ENCODE results near the gene SAMM50.

SAMM50 gene

DNA sequence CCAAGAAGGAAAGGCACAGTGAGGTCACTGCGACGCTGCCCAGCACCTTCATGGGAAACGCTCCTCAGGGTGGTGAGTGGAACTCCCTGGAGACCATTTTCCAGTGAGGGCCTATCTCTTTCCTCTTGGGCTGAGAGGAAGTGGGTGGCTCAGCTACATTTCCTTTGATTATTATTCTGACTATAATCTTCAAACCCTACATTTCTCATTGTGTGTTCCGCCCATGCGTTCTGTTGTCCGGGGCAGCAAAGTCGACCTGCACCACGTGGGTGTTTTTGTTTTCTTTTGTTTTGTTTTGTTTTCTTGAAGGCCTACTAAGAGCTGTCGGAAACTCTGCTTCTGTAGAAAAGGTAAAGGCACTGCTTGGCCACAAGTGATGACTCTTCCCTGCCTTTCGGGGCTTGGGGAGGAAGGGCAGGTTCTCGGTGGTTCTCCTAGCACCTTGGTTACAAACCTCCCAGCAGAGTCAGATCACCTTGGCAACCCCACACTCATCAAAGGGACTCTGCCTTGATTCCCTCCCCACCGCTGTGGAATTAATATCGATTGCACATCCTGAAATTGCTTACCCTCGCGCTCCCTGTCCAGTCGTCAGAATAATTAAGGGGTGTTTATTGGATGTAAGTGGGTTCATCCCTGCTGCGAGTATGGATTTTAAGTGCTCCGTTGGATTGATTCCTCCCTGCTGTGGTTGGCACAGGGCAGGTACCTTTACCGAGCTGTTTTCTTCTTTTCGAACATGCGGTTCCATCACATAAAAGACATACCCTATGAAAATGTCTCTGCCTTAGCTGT is 76.1 kb downstream of the SAMM50 start:
- H3K9ac ChIP-seq (ENCODE audit: low read depth, low read length, poor library complexity): no peak overlapping the region
- DNase-seq (ENCODE audit: low spot score): no peak
- no peak overlapping the region for H3K27ac ChIP-seq (replicated peaks; ENCODE audit: low read length)
- H3K4me3 ChIP-seq (ENCODE audit: low read length in 2 of 2): no peak overlapping the region
- H2AFZ ChIP-seq (ENCODE audit: low read length): no peak overlapping the region
- H3K9me3 ChIP-seq (replicated peaks in 1 of 2; ENCODE audit: control insufficient read depth in 2 of 2, insufficient read depth in 1 of 2, low read depth in 1 of 2, low read length in 2 of 2): peaks cover 0 to 4% of the 10 kb centered on the region in 2 donors
- no peaks in the 10 kb centered on the region for H3K79me1 ChIP-seq (ENCODE audit: low read depth, low read length)
- WGBS, 2 donors (ENCODE audit: extremely low coverage in 2 of 2, insufficient read length in 2 of 2, insufficient replicate concordance in 1 of 2): no CpG with 5 or more reads among the region's 21 CpGs
- H3K4me2 ChIP-seq (ENCODE audit: insufficient read depth, low read length, poor library complexity, severe bottlenecking): no peak overlapping the region
- peak overlapping the region; percentile 35 for H3K18ac ChIP-seq (ENCODE audit: low read length)
- H2BK15ac ChIP-seq (ENCODE audit: low read length): peak overlapping the region; percentile 39
- no peak overlapping the region for H3K4ac ChIP-seq (ENCODE audit: low read length)
- no peak overlapping the region for H3K14ac ChIP-seq (ENCODE audit: low read length)
- H3K4me1 ChIP-seq (ENCODE audit: control insufficient read depth in 2 of 2, insufficient read depth in 1 of 2, low read depth in 1 of 2, low read length in 2 of 2): peaks cover 0 to 3% of the 10 kb centered on the region in 2 donors
- no peak overlapping the region for H4K8ac ChIP-seq (ENCODE audit: low read depth, low read length)
- no peaks in the 10 kb centered on the region for H3K36me3 ChIP-seq (replicated peaks in 1 of 2; ENCODE audit: control insufficient read depth in 2 of 2, insufficient read depth in 2 of 2, low read length in 2 of 2)
- H2AK5ac ChIP-seq (ENCODE audit: low read depth, low read length): no peak overlapping the region
- H3K27me3 ChIP-seq (ENCODE audit: control insufficient read depth in 3 of 3, insufficient read depth in 3 of 3, low read depth in 1 of 3, low read length in 3 of 3): no peaks in the 10 kb centered on the region
- no peak overlapping the region for H2BK120ac ChIP-seq (ENCODE audit: low read depth, low read length)
- H2BK12ac ChIP-seq (ENCODE audit: low read length): no peak overlapping the region
- no peak overlapping the region for H3K23ac ChIP-seq (ENCODE audit: low read depth, low read length, poor library complexity)
- H2BK5ac ChIP-seq (ENCODE audit: low read length): no peak overlapping the region
- no peak overlapping the region for H4K91ac ChIP-seq (ENCODE audit: low read depth, low read length, poor library complexity)

DNA sequence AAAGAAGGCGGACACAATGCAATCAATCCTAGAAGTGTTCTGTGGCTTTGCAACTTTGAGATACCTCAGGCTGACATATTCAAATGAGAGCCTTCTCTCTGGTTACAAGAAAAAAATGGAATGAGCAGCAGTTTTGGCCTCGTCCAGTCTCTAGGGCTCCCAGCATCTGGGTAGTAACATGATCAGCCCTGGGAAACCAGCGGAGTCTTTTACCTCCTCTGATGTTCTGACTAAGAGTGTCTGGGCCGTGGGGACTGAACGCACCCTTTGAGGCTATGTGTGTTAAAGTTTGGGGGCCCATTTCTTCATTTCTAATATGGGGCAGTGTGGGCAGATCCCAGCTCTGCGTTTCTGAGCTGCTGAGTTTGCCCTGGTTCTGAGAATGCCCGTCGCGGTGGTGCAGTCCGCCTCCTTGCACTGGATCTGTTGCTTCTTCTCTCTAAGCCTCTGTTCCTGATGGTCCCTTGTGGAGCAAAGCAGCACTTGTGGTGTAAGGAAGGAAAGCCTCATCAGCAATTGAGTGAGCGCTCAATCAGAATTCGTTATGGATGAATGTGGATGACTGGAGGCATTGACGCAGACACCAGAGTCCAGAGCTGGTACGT is 77.0 kb downstream of the SAMM50 start:
- WGBS, 2 donors (ENCODE audit: extremely low coverage in 2 of 2, insufficient read length in 2 of 2, insufficient replicate concordance in 1 of 2): no CpG with 5 or more reads among the region's 14 CpGs
- H3K4me1 ChIP-seq (ENCODE audit: control insufficient read depth in 2 of 2, insufficient read depth in 1 of 2, low read depth in 1 of 2, low read length in 2 of 2): peaks cover 0 to 3% of the 10 kb centered on the region in 2 donors
- no peak overlapping the region for H2BK5ac ChIP-seq (ENCODE audit: low read length)
- peak overlapping the region; percentile 60 for H3K23ac ChIP-seq (ENCODE audit: low read depth, low read length, poor library complexity)
- H2BK120ac ChIP-seq (ENCODE audit: low read depth, low read length): no peak overlapping the region
- DNase-seq (ENCODE audit: low spot score): no peak
- H3K79me1 ChIP-seq (ENCODE audit: low read depth, low read length): no peaks in the 10 kb centered on the region
- H3K18ac ChIP-seq (ENCODE audit: low read length): no peak overlapping the region
- H3K27ac ChIP-seq (replicated peaks; ENCODE audit: low read length): no peak overlapping the region
- H4K8ac ChIP-seq (ENCODE audit: low read depth, low read length): no peak overlapping the region
- H2BK15ac ChIP-seq (ENCODE audit: low read length): no peak overlapping the region
- no peaks in the 10 kb centered on the region for H3K36me3 ChIP-seq (replicated peaks in 1 of 2; ENCODE audit: control insufficient read depth in 2 of 2, insufficient read depth in 2 of 2, low read length in 2 of 2)
- no peak overlapping the region for H4K91ac ChIP-seq (ENCODE audit: low read depth, low read length, poor library complexity)
- no peaks in the 10 kb centered on the region for H3K27me3 ChIP-seq (ENCODE audit: control insufficient read depth in 3 of 3, insufficient read depth in 3 of 3, low read depth in 1 of 3, low read length in 3 of 3)
- H3K4me2 ChIP-seq (ENCODE audit: insufficient read depth, low read length, poor library complexity, severe bottlenecking): no peak overlapping the region
- no peak overlapping the region for H3K9ac ChIP-seq (ENCODE audit: low read depth, low read length, poor library complexity)
- no peak overlapping the region for H2AFZ ChIP-seq (ENCODE audit: low read length)
- no peak overlapping the region for H2BK12ac ChIP-seq (ENCODE audit: low read length)
- no peak overlapping the region for H3K4ac ChIP-seq (ENCODE audit: low read length)
- H3K4me3 ChIP-seq (ENCODE audit: low read length in 2 of 2): no peak overlapping the region
- H3K9me3 ChIP-seq (replicated peaks in 1 of 2; ENCODE audit: control insufficient read depth in 2 of 2, insufficient read depth in 1 of 2, low read depth in 1 of 2, low read length in 2 of 2): peaks cover 0 to 4% of the 10 kb centered on the region in 2 donors
- H2AK5ac ChIP-seq (ENCODE audit: low read depth, low read length): no peak overlapping the region
- no peak overlapping the region for H3K14ac ChIP-seq (ENCODE audit: low read length)

DNA sequence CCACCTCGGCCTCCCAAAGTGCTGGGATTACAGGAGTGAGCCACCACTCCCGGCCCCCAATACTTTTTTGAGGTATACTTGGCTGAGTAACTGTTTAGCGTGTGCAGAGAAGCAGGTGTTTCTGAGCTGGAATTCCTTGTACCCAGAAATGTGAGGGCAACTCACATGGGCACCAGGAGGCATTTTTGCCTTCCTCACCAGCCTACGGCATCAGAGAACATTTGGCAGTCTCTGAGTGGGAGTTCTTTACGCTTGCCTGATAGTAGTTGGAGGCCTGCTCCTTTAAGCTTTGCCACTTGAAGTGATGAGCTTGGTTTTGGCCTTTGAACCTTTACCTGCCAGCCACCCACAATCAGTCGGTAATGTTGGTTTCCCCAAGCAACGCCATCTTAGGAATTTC is 78.0 kb downstream of the SAMM50 start:
- Histone ChIP-seq H2BK15ac (ENCODE audit: low read length) (no peak overlapping the region), H2BK5ac (ENCODE audit: low read length) (no peak overlapping the region), H4K91ac (ENCODE audit: low read depth, low read length, poor library complexity) (no peak overlapping the region), H3K4me3 (ENCODE audit: low read length in 2 of 2) (no peak overlapping the region), H4K8ac (ENCODE audit: low read depth, low read length) (no peak overlapping the region), H3K4ac (ENCODE audit: low read length) (no peak overlapping the region), H3K79me1 (ENCODE audit: low read depth, low read length) (no peaks in the 10 kb centered on the region), H3K27me3 (ENCODE audit: control insufficient read depth in 3 of 3, insufficient read depth in 3 of 3, low read depth in 1 of 3, low read length in 3 of 3) (no peaks in the 10 kb centered on the region), H2BK12ac (ENCODE audit: low read length) (no peak overlapping the region), H3K23ac (ENCODE audit: low read depth, low read length, poor library complexity) (no peak overlapping the region), H2AFZ (ENCODE audit: low read length) (peak overlapping the region; percentile 40), H3K9ac (ENCODE audit: low read depth, low read length, poor library complexity) (no peak overlapping the region), H3K4me1 (ENCODE audit: control insufficient read depth in 2 of 2, insufficient read depth in 1 of 2, low read depth in 1 of 2, low read length in 2 of 2) (peaks cover 0 to 3% of the 10 kb centered on the region in 2 donors), H3K36me3 (replicated peaks in 1 of 2; ENCODE audit: control insufficient read depth in 2 of 2, insufficient read depth in 2 of 2, low read length in 2 of 2) (no peaks in the 10 kb centered on the region), H3K14ac (ENCODE audit: low read length) (no peak overlapping the region), H2BK120ac (ENCODE audit: low read depth, low read length) (no peak overlapping the region), H2AK5ac (ENCODE audit: low read depth, low read length) (no peak overlapping the region), H3K18ac (ENCODE audit: low read length) (no peak overlapping the region), H3K4me2 (ENCODE audit: insufficient read depth, low read length, poor library complexity, severe bottlenecking) (no peak overlapping the region), H3K27ac (replicated peaks; ENCODE audit: low read length) (no peak overlapping the region), H3K9me3 (replicated peaks in 1 of 2; ENCODE audit: control insufficient read depth in 2 of 2, insufficient read depth in 1 of 2, low read depth in 1 of 2, low read length in 2 of 2) (peaks cover 0 to 4% of the 10 kb centered on the region in 2 donors)
- no peak for DNase-seq (ENCODE audit: low spot score)
- WGBS, 2 donors (ENCODE audit: extremely low coverage in 2 of 2, insufficient read length in 2 of 2, insufficient replicate concordance in 1 of 2): no CpG with 5 or more reads among the region's 7 CpGs

DNA sequence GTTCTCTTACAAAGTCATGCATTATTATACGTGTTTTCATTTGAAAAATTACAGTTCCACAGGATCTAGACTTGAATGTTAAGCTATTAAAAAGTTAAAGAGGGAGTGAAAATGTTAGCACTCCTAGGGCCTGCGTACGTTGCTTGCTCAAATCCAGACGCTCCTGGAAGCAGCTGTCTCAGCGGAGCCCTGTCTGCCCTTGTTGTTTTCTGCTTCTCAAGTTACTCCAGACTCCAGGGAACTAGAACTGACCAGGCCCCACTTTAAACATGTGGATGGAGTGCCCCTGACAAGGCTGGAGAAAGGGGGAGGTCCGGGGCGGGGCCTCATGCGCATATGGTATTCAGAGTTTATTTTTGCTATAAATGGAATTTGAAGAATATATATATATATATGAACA is 78.5 kb downstream of the SAMM50 start:
- no peak overlapping the region for H3K9ac ChIP-seq (ENCODE audit: low read depth, low read length, poor library complexity)
- no peak overlapping the region for H3K4me3 ChIP-seq (ENCODE audit: low read length in 2 of 2)
- no peaks in the 10 kb centered on the region for H3K27me3 ChIP-seq (ENCODE audit: control insufficient read depth in 3 of 3, insufficient read depth in 3 of 3, low read depth in 1 of 3, low read length in 3 of 3)
- no peak overlapping the region for H2AK5ac ChIP-seq (ENCODE audit: low read depth, low read length)
- H4K91ac ChIP-seq (ENCODE audit: low read depth, low read length, poor library complexity): no peak overlapping the region
- H3K14ac ChIP-seq (ENCODE audit: low read length): no peak overlapping the region
- H3K4me2 ChIP-seq (ENCODE audit: insufficient read depth, low read length, poor library complexity, severe bottlenecking): no peak overlapping the region
- H2BK120ac ChIP-seq (ENCODE audit: low read depth, low read length): no peak overlapping the region
- H3K36me3 ChIP-seq (replicated peaks in 1 of 2; ENCODE audit: control insufficient read depth in 2 of 2, insufficient read depth in 2 of 2, low read length in 2 of 2): no peaks in the 10 kb centered on the region
- H3K23ac ChIP-seq (ENCODE audit: low read depth, low read length, poor library complexity): no peak overlapping the region
- no peak overlapping the region for H3K4ac ChIP-seq (ENCODE audit: low read length)
- no peak for DNase-seq (ENCODE audit: low spot score)
- no CpG with 5 or more reads among the region's 8 CpGs for WGBS, 2 donors (ENCODE audit: extremely low coverage in 2 of 2, insufficient read length in 2 of 2, insufficient replicate concordance in 1 of 2)
- peaks cover 0 to 3% of the 10 kb centered on the region in 2 donors for H3K4me1 ChIP-seq (ENCODE audit: control insufficient read depth in 2 of 2, insufficient read depth in 1 of 2, low read depth in 1 of 2, low read length in 2 of 2)
- H3K79me1 ChIP-seq (ENCODE audit: low read depth, low read length): no peaks in the 10 kb centered on the region
- H3K9me3 ChIP-seq (replicated peaks in 1 of 2; ENCODE audit: control insufficient read depth in 2 of 2, insufficient read depth in 1 of 2, low read depth in 1 of 2, low read length in 2 of 2): peaks cover 0 to 4% of the 10 kb centered on the region in 2 donors
- no peak overlapping the region for H2BK5ac ChIP-seq (ENCODE audit: low read length)
- H2BK15ac ChIP-seq (ENCODE audit: low read length): no peak overlapping the region
- no peak overlapping the region for H3K18ac ChIP-seq (ENCODE audit: low read length)
- no peak overlapping the region for H4K8ac ChIP-seq (ENCODE audit: low read depth, low read length)
- H2BK12ac ChIP-seq (ENCODE audit: low read length): no peak overlapping the region
- peak overlapping the region; percentile 40 for H2AFZ ChIP-seq (ENCODE audit: low read length)
- H3K27ac ChIP-seq (replicated peaks; ENCODE audit: low read length): no peak overlapping the region
